SK-N-SH (cell line): ENCODE data around the gene C10orf90. TPM values are rescaled to one million over a fixed set of nuclear protein-coding genes. Genes with fewer than 3 reads are reported as not detected.

ENCODE experiments used
- CTCF ChIA-PET: fragments of 300-600, 350-600 bp; formaldehyde crosslinking; extraction: SDS; loops from one replicate; lab custom pipeline; 2021; lab: Yijun Ruan, JAX
- POLR2A ChIA-PET: fragments of 350-600 bp; sonication (Branson Sonifier 250); formaldehyde crosslinking; extraction: SDS; loops from one replicate; lab custom pipeline; 2020; ENCODE audit warnings: antibody characterized with exemption, inconsistent platforms; lab: Yijun Ruan, JAX
- DNase-seq: peaks from one replicate; pipeline ENCODE4 v3.0.0; 2012
- H2AFZ ChIP-seq: fragments of 200-600 bp; sonication (generic); 2 replicates; pipeline ENCODE4 v1.8.1; 2016; ENCODE audit warnings: antibody characterized with exemption, mild to moderate bottlenecking, low read depth
- H3F3A ChIP-seq: fragments of 200-600 bp; sonication (generic); replicated peaks from 2 replicates; pipeline ENCODE3; 2016; ENCODE audit warnings: antibody characterized with exemption, mild to moderate bottlenecking; ENCODE audit not compliant: insufficient read depth
- H3K27ac ChIP-seq, 2 experiments: fragments of 200-500 bp in 1 of 2; fragments of 200-600 bp in 1 of 2; sonication (Bioruptor generic) in 1 of 2; sonication (generic), shearing (Covaris generic) in 1 of 2; 2 replicates each; pipeline versions ENCODE4 v1.5.1 to v1.6.1; 2014 to 2016; ENCODE audit warnings: low read depth in 2 of 2, inconsistent platforms in 1 of 2, low read length in 1 of 2, mild to moderate bottlenecking in 1 of 2, mixed read lengths in 1 of 2
- H3K27me3 ChIP-seq: fragments of 200-600 bp; sonication (generic), shearing (Covaris generic); 2 replicates; pipeline ENCODE4 v1.6.1; 2016; ENCODE audit warnings: mixed run types; ENCODE audit not compliant: insufficient read depth
- H3K36me3 ChIP-seq, 2 experiments: fragments of 200-500 bp in 1 of 2; fragments of 200-600 bp in 1 of 2; sonication (Bioruptor generic) in 1 of 2; sonication (generic) in 1 of 2; replicated peaks in 1 of 2; 2 replicates each; pipeline versions ENCODE3 to v1.5.1; 2014 to 2016; ENCODE audit warnings: low read length in 1 of 2, mild to moderate bottlenecking in 1 of 2; ENCODE audit not compliant: insufficient read depth in 2 of 2, control insufficient read depth in 1 of 2
- H3K4me1 ChIP-seq, 2 experiments: fragments of 200-500 bp in 1 of 2; fragments of 200-600 bp in 1 of 2; sonication (Bioruptor generic) in 1 of 2; sonication (generic), shearing (Covaris generic) in 1 of 2; 2 replicates each; pipeline versions ENCODE4 v1.5.1 to v1.6.1; 2014 to 2016; ENCODE audit warnings: low read depth in 1 of 2, low read length in 1 of 2, mixed run types in 1 of 2; ENCODE audit not compliant: insufficient read depth in 2 of 2, control insufficient read depth in 1 of 2
- H3K4me2 ChIP-seq: fragments of 200-600 bp; sonication (generic), shearing (Covaris generic); 2 replicates; pipeline ENCODE4 v1.6.1; 2017; ENCODE audit warnings: mixed run types
- H3K4me3 ChIP-seq, 2 experiments: fragments of 200-500 bp in 1 of 2; fragments of 200-600 bp in 1 of 2; sonication (Bioruptor generic) in 1 of 2; sonication (generic), shearing (Covaris generic) in 1 of 2; 2 replicates each; pipeline versions ENCODE4 v1.5.1 to v1.8.1; 2014 to 2016; ENCODE audit warnings: low read depth in 2 of 2, inconsistent platforms in 1 of 2, low read length in 1 of 2, mild to moderate bottlenecking in 1 of 2, mixed read lengths in 1 of 2, moderate library complexity in 1 of 2
- H3K79me2 ChIP-seq: fragments of 200-600 bp; sonication (generic); 2 replicates; pipeline ENCODE4 v1.8.1; 2017; ENCODE audit warnings: mild to moderate bottlenecking; ENCODE audit not compliant: insufficient read depth
- H3K9ac ChIP-seq: fragments of 200-600 bp; sonication (generic); 2 replicates; pipeline ENCODE4 v1.6.1; 2017; ENCODE audit warnings: mixed run types
- H3K9me2 ChIP-seq: fragments of 200-600 bp; sonication (generic); 2 replicates; pipeline ENCODE4 v1.6.1; 2017; ENCODE audit warnings: mixed run types
- H3K9me3 ChIP-seq: fragments of 200-600 bp; sonication (generic); 2 replicates; pipeline ENCODE4 v1.6.1; 2017; ENCODE audit warnings: mixed run types, mild to moderate bottlenecking, moderate library complexity
- H4K20me1 ChIP-seq: fragments of 200-600 bp; sonication (generic); 2 replicates; pipeline ENCODE4 v1.6.1; 2017; ENCODE audit warnings: mild to moderate bottlenecking, mixed run types; ENCODE audit not compliant: insufficient read depth
- CTCF ChIP-seq: fragments of 200-600 bp; sonication (generic); IDR thresholded peaks from 2 replicates; pipeline ENCODE4 v1.6.1; 2017; ENCODE audit warnings: antibody characterized with exemption, mild to moderate bottlenecking, moderate library complexity
- ELF1 ChIP-seq: IDR thresholded peaks from 2 replicates; pipeline ENCODE4 v1.4.0; 2012
- EZH2phosphoT487 ChIP-seq: fragments of 200-600 bp; sonication (generic); IDR thresholded peaks from 2 replicates; pipeline ENCODE4 v1.6.1; 2017; ENCODE audit warnings: low read depth, mixed run types, mild to moderate bottlenecking, antibody characterized with exemption, moderate library complexity, borderline replicate concordance
- FOSL2 ChIP-seq: IDR thresholded peaks from 2 replicates; pipeline ENCODE4 v1.4.0; 2012; ENCODE audit warnings: low read depth, mild to moderate bottlenecking, moderate library complexity, borderline replicate concordance
- FOXJ3 ChIP-seq: sonication (generic); formaldehyde crosslinking; IDR thresholded peaks from 2 replicates; pipeline ENCODE4 v1.5.1; 2020; ENCODE audit warnings: mild to moderate bottlenecking, missing genetic modification reagents
- FOXM1 ChIP-seq: IDR thresholded peaks from 2 replicates; pipeline ENCODE4 v1.4.0; 2012; ENCODE audit warnings: low read depth, mild to moderate bottlenecking
- GABPA ChIP-seq: IDR thresholded peaks from 2 replicates; pipeline ENCODE4 v1.4.0; 2012; ENCODE audit warnings: low read depth, mild to moderate bottlenecking
- GATA2 ChIP-seq: sonication (generic); formaldehyde crosslinking; IDR thresholded peaks from 2 replicates; pipeline ENCODE4 v1.5.0; 2020; ENCODE audit warnings: mild to moderate bottlenecking, missing genetic modification reagents
- JUND ChIP-seq: IDR thresholded peaks from 2 replicates; pipeline ENCODE4 v1.4.0; 2012
- MEF2A ChIP-seq: IDR thresholded peaks from 2 replicates; pipeline ENCODE4 v1.4.0; 2012; ENCODE audit warnings: low read depth, borderline replicate concordance
- MXI1 ChIP-seq: IDR thresholded peaks from 2 replicates; pipeline ENCODE4 v1.6.1; 2012; ENCODE audit warnings: mild to moderate bottlenecking, low read depth, low read length, improper control_type of control experiment
- PBX3 ChIP-seq: IDR thresholded peaks from 2 replicates; pipeline ENCODE4; 2012
- POLR2AphosphoS5 ChIP-seq: IDR thresholded peaks from 2 replicates; pipeline ENCODE4 v1.6.1; 2012; ENCODE audit warnings: low read depth, low read length
- RFX5 ChIP-seq: IDR thresholded peaks from 2 replicates; pipeline ENCODE4 v1.6.1; 2012; ENCODE audit warnings: mild to moderate bottlenecking, improper control_type of control experiment, low read length
- SIN3A ChIP-seq: IDR thresholded peaks from 2 replicates; pipeline ENCODE4 v1.6.1; 2012; ENCODE audit warnings: low read depth, mild to moderate bottlenecking, low read length, moderate library complexity, borderline replicate concordance
- SMC3 ChIP-seq: IDR thresholded peaks from 2 replicates; pipeline ENCODE4 v1.6.1; 2012; ENCODE audit warnings: low read depth, low read length, improper control_type of control experiment
- TCF12 ChIP-seq: IDR thresholded peaks from 2 replicates; pipeline ENCODE4 v1.4.0; 2012
- USF2 ChIP-seq: fragments of 150-350 bp; IDR thresholded peaks from 2 replicates; pipeline ENCODE4 v1.6.1; 2017; ENCODE audit warnings: antibody characterized with exemption, low read length, low read depth, borderline replicate concordance
- YY1 ChIP-seq: IDR thresholded peaks from 2 replicates; pipeline ENCODE4 v1.4.0; 2012; ENCODE audit warnings: low read depth, mild to moderate bottlenecking
- WGBS: methylation state at CpG from one replicate; pipeline ENCODE4 v1.1.6; 2017; ENCODE audit warnings: low lambda C conversion rate; 5-methylcytosine and 5-hydroxymethylcytosine counted together
- polyA plus RNA-seq, 3 experiments: library from polyadenylated mRNA; depleted of rRNA; stranded (reverse); fragments of >200 nt; gene quantifications; 2 replicates each; pipeline ENCODE4 v1.2.3, GENCODE V29; 2012
- TF ChIP-seq, protein P1 (sequence below): IDR thresholded peaks from 2 replicates; pipeline ENCODE4 v1.4.0; 2012; ENCODE audit warnings: low read depth

C10orf90 gene
- polyA plus RNA-seq, 1 of the 3 experiments (the other 2 are of a cell fraction): 0.21 TPM

- H3K36me3 ChIP-seq: no peaks in the 10 kb centered on the region
- no peaks in the 10 kb centered on the region for H3K9me2 ChIP-seq
- CTCF ChIA-PET: no interaction called here
- no peak for DNase-seq
- no peaks in the 10 kb centered on the region for H3K9me3 ChIP-seq
- peaks cover 6% of the 10 kb centered on the region for H3F3A ChIP-seq
- TF ChIP-seq RFX5: no peak
- TF ChIP-seq CTCF: no peak
- TF ChIP-seq, protein P1, sequence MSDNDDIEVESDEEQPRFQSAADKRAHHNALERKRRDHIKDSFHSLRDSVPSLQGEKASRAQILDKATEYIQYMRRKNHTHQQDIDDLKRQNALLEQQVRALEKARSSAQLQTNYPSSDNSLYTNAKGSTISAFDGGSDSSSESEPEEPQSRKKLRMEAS: no peak
- TF ChIP-seq POLR2AphosphoS5: no peak
- TF ChIP-seq FOXM1: no peak
- no peak for TF ChIP-seq USF2
- TF ChIP-seq TCF12: no peak
- TF ChIP-seq ELF1: no peak
- TF ChIP-seq JUND: no peak
- TF ChIP-seq PBX3: no peak
- TF ChIP-seq EZH2phosphoT487: no peak
- TF ChIP-seq YY1: no peak
- TF ChIP-seq SMC3: no peak
- no peak for TF ChIP-seq MXI1
- no peak for TF ChIP-seq FOSL2
- no peak for TF ChIP-seq SIN3A
- no peak for TF ChIP-seq MEF2A
- no peak for TF ChIP-seq GATA2 (CRISPR knock-in tag)
- no peak for TF ChIP-seq FOXJ3 (CRISPR knock-in tag)
- TF ChIP-seq GABPA: no peak
- no peaks in the 10 kb centered on the region for H4K20me1 ChIP-seq
- H2AFZ ChIP-seq: no peak overlapping the region
- H3K79me2 ChIP-seq: no peaks in the 10 kb centered on the region
- no peak overlapping the region for H3K9ac ChIP-seq
- POLR2A ChIA-PET: no interaction called here
- H3K4me1 ChIP-seq: peaks cover 0 to 8% of the 10 kb centered on the region in 2 experiments; a peak in 1 of 4 replicates
- WGBS: 61% methylated on average over 7 of the region's 7 CpGs
- H3K4me2 ChIP-seq: no peak overlapping the region
- H3K27ac ChIP-seq: no peak overlapping the region
- no peak overlapping the region for H3K4me3 ChIP-seq
- H3K27me3 ChIP-seq: no peaks in the 10 kb centered on the region
These were observed 105.1 kb downstream of the C10orf90 start for GRCh38 chr10:126565441-126565840.
